CD4-positive, alpha-beta T cell treated with Interleukin-6 at 100 ng/mL for 8 hours (primary cell): ENCODE data around the gene CRTAC1.

Experiments used
- DNase-seq: peaks from one replicate; pipeline ENCODE4 v3.0.0-alpha.2; 2020; ENCODE audit warnings: mixed read lengths, low spot score

The CRTAC1 gene

DNA sequence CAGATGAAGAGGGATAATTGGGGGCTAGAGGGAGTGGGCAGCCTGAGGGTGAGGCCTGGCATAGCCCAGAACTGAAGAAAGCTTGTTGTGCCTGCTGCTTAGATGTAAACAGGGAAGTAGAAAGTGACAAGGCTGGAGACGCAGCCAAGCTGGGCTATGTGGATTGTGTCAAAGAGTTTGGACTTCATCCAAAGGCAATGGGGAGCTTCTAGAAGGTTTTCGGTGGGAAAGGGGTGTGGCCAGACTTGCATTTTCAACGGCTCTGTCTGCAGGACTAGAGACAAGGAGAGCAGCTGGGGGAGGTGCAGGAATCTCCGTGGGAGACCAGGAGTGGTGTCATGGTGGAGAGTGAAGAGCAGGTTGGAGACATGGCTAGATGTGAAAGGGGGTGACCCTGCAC is 132.0 kb downstream of the CRTAC1 start:
- DNase-seq, result no peak

DNA sequence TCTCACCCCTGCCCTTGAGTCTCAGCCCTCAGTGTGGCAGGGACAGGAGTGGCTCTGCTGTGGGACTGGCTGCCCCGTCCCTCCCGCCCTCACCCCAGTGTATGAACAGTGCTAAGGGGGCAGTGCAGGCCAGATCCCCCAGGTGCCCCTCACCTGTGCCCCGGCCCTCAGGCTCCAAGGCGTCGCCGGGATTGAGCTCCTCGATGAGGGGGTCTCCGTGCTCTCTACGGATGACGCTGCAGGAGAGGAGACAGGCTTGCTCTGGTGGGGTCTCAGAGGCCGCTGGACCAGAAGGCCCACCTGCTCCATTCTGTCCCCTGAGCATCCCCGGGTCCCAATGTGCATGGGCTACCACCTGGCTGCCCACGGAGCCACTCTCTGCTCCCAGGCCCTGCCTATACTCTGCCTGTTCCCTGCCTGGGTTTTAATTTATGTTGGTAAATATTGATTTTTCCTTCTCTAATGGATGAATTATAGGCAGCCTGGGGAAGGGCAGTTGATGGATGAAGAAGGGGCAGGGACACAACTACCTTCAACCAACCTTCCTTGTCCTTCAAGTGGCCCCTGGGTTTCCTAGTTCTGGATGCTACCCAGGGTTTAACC is 133.6 kb downstream of the CRTAC1 start:
- no peak for DNase-seq

DNA sequence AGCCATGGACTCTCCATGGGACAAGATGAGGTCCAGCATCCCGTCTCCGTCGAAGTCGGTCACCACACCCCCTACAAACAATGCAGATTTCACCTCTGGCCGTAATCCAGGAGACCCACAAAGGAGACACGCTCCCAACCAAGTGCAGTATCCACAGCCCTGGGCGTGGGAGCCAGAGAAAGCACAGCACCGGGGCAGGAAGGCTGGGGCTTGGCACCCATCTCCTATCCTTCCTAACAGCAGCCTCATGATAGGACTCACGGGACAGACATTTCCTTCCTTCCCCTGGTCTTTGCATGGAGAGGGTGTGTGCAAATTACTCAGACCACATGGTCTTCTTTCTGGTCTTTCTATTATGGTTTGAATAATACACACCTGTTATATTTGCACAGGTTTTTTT is 134.5 kb downstream of the CRTAC1 start:
- no peak for DNase-seq

DNA sequence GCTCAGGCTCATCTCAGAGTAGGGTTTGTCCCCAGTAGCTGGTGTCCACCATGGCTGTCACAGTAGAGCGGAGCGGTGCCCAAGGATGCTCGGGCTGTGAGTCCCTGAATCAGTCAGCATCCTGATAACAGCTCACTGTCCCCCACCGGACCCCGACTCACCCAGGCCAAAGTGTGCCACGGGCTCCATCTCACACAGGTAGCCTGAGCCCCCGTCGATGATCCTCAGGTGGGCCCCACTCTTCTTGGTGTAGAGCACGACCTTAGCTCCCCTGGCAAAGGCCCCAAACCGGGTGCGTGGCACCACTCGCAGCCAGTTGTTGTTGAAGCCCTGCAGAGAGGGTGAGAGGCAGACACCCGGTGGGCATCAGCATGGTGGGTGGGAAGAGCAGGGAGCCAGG is 135.3 kb downstream of the CRTAC1 start:
- no peak for DNase-seq

DNA sequence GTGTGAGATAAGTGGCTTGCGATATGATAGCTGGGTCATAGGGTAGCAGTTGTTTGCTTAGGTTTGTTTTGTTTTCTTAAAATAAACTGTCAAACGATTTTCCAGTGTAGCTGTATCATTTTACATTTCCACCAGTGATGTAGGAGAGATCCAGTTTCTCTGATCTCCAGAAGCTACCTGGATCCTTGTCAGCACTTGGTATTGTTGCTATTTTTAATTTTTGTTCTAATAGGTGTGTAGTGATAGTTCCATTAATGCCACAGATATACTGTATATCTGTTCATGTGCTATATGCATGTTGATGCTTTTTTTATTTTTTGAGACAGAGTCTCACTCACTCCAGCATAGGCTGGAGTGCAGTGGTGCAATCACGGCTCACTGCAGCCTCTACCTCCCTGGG is 136.3 kb downstream of the CRTAC1 start:
- no peak for DNase-seq

DNA sequence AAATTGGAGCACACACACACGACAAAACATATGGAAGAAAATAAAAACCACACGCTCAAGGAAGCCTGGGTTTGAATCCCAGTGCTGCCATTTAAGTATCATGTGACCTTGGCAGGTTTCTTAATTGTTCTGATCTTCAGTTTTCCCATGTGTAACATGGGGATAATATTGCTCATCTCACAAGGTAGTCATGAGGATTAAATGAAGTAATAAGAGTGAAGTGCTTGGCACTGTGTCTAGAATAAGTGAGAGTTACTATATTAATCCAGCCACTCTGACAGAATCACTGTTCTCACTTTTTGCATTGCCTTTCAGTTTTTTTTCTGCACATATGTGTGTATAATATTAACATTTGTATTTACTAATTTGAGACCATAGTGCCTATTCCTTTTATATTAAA is 137.5 kb downstream of the CRTAC1 start:
- no peak for DNase-seq

DNA sequence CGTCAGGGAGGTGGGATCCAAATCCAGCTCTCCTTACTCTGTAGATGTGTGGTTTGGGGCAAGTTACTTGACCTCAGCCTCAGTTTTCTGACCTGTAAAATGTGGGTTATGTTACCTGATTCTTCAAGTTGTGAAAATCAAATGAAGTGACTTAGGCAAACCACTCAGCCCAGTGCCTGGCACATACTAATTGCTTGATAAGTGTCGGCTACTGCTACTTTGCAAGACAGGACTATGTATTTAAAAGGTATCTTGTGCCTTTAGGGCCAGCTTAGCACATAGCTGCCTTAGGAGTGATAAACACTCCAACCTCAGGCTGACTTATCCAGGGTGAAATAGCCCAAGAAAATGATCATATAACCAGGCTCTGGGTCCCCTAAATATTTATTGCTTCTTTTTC is 137.9 kb downstream of the CRTAC1 start:
- DNase-seq, result no peak

DNA sequence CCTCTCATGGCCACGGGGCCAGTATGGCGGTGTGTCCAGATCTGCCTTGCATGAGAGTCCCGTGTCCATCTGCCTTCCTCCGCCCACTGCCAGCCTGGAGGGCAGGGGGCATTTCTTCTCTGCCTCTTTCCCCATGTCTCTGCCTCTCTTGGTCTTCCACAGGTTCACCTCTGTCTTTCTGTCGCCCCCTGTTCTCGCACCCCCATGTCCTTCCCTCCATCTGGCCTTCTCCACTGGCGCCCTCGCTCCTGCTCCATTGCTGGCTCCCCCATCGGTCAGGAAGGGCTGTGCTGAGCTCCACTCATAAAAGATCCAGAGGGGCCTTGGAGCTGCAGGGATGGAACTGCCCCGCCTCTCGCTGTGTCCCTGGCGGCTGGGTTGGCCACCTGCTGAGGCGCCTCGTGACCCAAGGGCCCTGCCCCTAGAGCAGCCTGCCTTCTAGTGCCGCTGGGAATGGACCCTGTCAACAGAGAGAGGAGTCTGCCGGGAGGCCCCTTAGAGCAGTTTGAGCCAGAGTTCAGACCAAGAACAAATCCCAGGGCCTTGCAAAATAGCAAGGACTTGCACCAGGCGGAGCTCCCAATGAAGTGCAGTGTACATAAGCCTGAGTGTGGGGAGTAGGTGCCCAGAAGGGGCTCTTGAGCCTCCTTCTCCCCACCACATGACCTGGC is 138.8 kb downstream of the CRTAC1 start:
- DNase-seq, result no peak

DNA sequence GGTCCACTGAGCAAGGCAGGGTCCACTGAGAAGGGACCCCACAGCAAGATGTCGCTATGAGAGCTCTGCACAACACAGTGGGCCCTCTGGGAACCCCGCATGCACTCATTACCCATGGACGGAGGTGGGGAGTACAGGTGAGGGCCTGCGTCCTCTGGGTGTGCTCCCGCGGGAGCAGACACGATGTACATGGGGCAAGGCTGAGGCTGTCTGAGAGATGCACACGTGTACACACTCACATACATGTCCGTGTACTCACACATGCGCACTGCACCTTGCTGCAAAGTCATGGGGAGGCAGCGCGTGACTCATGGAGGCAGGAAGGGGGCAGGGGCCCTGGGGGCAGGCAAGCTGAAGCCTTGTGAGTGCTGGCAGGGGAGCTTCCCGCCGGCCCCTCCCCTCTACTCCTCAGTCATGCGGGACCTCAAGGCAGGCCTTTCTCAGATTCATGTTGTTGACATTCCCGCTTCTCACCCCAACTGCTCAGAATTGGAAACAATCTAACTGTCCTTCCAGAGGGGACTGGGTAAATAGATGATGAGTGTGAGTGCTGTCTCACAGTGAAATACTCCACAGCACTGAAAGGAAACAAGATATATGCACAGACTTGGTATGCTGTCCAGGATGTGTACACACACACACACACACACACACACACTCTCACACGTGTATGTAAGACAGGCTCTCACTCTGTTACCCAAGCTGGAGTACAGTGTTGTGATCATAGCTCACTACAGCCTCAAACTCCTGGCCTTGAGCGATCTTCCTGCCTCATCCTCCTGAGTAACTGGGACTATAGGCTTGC is 140.8 kb downstream of the CRTAC1 start:
- DNase-seq, result no peak

DNA sequence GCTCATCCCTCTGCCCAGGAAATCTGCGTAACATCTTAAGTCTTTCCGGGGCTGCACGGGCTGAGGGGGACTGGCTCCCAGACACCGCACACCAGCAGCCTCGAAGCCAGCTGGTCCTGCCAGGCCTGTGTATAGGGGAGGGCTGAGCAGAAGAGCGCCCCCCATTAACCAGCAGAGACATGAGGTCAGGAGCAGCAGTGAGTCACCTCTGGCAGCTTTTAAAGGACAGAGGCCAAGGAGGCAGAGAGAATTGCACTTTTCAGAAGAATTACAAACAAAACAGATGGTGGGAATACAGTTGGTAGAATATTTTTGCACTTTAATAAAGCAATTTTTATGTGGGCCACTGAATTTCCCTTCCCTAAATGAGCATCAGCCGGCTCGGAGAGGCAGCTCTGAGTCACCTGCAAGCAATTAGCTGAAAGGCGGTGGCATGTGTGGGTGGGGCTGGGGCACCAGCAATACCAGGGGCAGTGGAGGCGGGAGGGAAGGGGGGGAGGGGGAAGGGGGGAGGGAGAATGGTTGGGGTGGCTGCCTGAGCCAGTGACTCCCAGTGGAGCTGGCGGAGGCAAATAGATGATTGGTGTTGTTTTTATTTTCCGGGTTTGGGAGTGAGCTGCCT is 141.7 kb downstream of the CRTAC1 start:
- no peak for DNase-seq

DNA sequence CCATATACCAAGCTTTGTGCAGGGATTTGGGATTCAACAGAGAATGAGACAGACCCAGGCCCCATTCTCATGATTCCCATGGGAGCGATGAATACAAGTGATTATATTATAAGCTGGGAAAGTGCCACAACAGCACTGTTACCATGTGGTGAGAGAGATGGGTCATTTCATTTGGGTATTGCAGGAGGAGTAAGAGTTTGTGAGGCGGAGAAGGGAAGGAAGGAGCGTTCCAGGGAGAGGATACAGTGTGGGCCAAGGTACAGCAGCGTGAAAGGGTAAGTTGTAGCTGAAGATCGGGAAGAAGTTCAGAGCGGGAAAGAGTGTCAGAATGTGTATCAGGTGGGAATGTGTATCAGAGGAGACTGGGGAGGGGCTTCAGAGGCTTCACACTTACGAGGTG is 142.3 kb downstream of the CRTAC1 start:
- no peak for DNase-seq

DNA sequence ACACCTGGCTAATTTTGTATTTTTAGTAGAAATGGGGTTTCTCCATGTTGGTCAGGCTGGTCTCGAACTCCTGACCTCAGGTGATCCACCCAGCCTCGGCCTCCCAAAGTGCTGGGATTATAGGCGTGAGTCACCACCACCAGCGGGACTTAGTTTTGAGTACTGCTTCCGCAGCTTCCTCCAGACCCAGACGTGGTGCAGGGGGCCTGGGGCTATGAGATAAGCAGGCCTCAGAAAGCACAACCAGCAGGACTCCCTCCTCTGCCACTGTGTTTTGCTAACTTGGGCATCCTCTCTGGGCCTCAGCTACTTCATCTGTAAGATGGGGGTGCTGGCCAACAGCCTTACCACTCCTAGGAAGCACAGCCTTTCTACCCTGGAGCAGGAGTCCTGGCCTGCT is 143.0 kb downstream of the CRTAC1 start:
- DNase-seq, result no peak

DNA sequence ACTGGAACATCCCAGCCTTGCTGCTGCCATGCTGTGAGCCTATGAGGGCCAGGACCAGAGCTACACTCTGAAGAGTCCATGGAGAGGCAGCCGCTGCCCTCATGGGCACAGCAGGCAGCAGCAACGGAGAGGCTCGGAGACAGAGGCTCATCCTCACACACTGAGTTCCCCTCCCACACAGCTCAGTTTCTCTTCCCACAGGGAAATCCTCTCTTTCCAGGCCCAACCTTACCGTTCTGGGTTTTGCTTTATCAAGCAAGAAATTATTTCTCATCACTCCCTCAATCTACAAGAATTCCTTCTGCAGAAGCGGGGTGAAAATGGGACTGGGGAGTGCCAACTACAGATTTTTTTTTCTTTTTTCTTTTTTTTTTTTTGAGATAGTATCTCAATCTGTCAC is 144.1 kb downstream of the CRTAC1 start:
- no peak for DNase-seq

DNA sequence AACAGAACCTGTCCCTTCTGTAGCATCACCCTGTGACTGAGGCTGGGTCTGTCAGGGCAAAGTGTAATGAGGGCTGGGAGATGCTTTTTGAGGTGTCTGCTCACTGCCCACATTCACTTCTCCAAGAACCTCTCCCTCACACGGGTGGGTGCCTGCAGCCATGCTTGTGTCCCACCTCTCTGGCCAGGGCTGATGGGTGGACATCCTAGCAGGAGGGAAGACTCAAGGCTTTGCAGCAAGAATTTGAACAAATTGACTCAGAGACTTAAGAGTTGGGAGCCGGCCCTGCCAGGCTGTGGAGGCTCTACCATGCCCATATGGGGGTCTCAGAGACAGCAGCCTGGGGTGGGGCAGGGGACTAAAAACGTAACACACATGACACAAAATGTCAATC is 147.3 kb downstream of the CRTAC1 start:
- no peak for DNase-seq

DNA sequence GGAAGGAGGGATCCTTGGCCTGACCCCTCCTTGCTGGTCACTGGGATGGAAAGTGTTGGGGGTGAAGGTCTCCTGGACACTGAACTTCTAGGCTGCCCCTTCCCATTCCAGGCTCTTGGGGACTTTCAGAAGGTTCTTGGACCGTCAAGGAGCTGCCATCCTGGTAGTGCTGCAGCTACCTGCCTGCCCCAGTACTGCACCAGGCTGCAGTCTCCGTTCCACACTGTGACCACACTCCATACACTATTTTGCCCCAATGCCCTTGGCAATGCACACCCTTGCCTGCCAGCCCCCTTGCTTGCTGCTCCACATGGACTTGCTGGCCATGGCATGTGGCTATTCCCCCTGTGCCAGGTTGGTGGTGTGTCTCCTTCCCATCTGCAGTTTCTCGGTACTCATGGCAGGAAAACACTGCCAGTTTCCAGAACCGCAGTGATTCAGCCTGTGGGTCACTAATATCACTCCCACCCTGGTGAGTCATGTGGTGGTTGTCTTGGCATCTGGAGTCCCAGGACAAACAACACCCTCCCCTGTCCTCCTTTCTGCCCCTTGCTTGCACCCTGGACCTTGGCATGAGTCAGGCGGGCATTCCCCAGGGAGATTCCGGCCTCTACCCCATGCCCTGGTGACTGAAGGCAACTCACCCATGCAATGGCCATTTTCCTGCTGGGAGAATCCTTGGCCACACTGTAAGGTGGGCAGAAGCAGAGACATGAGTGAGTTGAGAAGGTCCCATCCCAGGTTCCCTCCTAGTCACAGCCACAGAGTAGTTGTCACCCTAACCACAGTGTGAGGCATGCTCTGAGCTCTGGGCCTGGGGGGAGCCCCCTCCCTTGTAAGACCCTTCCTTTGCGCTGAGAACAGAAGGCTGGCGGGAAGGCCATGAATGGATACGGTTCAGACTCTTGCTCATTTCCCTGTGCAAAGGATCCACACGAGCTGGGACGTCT is 148.0 kb downstream of the CRTAC1 start:
- no peak for DNase-seq

DNA sequence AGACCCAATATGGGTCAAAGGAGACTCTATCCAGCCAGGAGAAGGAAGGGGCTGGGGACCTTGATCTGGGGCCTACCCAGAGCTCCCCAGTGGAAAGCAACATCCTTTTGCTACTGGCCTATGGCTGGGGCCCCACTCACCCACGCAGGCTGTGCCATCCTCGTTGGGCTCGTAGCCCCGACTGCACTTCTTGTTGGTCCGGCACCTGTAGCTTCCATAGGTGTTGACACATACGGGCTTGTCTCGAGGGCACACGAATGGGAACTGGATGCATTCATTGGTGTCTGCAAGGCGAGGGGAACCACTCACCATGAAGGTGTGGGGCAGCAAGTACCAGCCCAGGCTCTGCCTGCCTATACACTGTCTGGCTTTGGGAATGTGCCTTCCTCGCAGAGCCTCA is 150.3 kb downstream of the CRTAC1 start:
- no peak for DNase-seq

DNA sequence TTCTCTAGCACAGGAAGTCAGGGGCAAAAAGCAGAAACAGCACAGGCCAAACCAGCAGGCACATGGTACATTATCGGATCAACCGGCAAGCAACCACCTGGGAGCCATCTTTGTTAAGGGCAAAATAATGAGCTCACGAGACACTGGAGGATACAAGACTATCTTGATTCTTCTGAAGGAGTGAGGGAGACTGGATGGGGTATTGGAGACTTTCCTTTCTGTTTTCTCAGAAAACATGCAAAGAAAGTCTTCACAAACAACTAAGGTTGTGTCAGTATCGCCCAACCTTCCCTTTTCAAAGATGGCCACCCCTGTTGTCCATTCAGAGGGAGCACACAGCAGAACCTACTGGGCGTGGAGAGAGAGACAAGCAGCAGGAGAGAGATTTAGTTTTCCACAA is 151.2 kb downstream of the CRTAC1 start:
- DNase-seq, result no peak

DNA sequence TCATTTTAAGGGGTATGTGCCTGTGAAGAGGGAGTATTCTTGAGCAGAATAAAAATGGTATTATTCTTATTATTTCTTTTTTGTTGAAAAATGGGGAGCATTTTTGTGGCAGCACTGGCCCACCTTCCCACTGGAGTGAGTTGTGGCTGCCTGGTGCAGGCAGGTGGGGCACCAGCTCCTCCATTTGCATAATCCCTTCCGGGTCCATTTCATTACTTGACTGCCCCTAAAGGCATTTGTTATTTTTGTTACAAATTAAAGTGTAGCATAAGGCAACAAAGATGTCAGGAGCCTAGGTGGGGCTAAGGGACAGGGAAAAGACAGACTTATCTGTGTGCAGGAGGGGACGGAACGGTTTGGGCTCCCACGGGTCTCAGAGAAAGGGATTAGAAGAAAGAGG is 154.0 kb downstream of the CRTAC1 start:
- no peak for DNase-seq

DNA sequence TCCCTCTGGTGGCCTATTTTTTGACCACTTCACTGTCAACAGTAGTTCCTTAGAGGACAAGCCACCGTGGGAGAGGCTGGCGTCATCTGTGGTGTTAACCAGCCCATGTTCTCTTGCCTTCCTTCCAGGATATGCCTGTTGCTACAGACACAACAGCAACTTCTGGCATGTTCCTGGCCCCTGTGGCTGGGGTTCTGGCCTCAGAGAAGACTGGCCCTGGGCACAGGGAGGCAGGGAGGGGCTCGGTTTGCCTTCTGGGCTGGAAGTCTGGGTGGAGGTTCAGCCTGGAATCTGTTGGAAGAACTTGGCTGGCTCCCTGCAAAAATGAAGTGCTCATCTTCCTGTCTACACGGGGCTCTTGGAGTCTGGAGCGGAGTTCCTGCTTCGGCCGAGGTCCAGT is 155.0 kb downstream of the CRTAC1 start:
- no peak for DNase-seq

DNA sequence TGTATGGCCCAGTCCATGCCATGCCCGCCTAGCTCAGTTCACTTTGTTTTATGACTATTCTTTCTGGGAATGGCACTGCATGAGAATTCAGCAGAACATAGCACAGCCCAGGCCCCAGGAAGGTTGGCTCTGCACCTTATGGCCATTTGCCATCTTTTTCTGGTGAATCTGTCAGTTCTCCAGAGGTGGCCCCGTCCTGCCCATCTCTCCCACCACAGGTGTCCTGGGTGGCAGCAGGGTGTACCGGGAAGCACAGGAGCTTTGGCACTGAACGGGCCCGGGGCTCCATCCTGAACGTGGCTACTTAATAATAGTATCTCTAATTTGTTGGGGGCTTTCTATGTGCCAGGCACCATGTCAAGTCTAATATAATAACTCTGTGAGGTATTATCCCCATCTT is 156.1 kb downstream of the CRTAC1 start:
- no peak for DNase-seq

DNA sequence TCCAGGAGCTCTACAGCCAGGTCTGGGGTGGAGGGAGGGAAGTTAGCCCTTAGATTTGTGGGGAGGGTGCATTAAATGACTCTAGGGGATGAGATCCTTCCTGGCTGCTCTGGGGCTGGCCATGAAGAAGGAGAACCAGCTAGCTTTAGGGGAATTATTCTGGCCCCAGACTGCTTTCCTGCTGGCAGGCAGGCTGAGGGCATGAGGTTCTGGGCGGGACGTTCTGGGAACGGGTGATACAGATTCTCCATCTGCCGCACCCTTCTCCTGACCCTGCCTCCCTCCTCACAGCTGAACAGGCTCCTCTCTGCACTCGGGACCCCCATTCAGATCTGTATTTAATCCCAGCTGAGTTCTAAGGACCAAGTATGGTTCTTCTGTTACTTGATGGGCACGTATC is 156.9 kb downstream of the CRTAC1 start:
- no peak for DNase-seq

DNA sequence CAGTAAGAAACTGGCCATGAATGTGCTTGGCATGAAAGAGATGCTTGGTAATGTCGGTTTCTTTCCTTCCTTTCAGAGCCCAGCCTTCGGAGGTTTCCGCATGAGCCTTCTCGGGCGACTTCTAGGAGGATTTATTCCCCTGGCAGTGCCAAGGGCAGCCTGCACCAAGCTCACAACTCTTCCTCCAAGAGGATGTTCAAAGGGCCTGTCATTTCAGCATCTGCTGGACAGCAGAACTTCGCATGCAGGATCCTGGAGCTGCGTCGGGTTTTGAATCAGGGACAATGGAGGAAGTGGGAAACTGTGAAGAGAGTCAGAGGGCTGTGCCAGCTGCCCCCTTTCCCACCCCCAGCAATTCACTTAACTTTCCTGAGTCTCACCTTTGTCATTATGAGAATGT is 159.4 kb downstream of the CRTAC1 start:
- DNase-seq, result no peak
